OCI-M2 (cell line): ENCODE data around the gene A1CF.
"Not testable (repeated sequence)": the region's sequence is repeated elsewhere in the genome, so short reads cannot be mapped to it uniquely, and the experiment has no call there.

Experiments
- DNase-seq: peaks from one replicate; lab custom pipeline; 2025; ENCODE audit not compliant: unreplicated experiment; lab: John Stamatoyannopoulos, UW

The A1CF gene

DNA sequence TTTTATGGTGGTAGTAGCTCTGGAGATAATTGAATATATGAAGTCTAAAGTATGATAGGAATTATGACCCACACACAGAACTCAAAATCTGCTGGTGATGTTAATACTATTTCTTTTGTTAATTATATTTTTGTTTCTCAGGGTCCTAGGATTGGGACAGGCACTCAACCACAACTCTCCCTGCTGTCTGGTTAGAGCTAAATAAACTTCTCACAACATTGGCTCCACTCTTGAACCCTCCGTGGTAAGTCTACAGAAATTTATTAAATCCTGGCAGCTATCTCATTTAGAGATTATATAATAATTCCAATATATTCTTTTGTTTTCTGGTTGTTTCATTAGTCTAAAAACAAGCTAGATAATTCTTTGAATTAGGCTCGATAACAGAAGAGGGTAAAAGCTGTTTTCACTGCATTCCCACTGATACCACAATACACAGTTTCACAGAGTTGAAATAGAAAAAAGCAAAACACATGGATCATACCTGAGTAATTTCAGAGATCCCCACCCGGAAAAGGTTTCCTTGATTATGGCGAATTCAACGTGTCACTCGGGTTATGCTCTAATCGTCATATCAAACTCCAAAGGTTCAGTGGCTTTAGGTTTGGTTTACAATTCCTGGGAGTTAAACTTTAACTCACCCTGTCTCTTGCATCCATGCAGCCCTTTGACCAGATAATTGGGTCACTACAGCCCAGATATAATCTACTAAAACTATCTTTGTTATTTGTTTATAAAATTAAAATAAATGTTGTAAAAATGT lies at the start of gene A1CF:
A1CF (minus strand) TSS at position 531 of the 763 bp plus-strand sequence. CDS start 25,687 bp downstream, outside the sequence.
- no peak for DNase-seq

DNA sequence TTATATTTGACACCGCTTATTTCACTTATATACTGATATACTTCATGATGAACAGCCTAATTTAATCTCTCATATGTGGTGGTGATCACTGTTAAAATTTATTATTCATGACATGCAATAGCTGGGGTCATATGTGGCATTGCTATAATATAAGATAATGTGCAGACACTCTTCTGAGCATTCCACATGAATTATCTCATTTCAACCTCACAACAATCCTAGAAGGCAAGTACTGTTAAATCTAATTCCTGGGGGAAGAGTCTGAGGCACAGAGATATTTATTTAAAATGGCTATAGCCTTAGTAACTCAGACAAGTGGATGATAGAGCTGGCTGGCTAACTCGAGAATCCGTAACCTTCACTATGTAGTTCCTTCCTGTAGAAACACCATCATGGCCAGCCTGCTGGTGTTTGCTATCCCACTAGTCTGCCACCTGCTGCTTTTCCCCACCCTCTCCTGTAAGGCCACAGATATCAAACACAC lies 46.6 kb upstream of the A1CF start:
- no peak for DNase-seq

DNA sequence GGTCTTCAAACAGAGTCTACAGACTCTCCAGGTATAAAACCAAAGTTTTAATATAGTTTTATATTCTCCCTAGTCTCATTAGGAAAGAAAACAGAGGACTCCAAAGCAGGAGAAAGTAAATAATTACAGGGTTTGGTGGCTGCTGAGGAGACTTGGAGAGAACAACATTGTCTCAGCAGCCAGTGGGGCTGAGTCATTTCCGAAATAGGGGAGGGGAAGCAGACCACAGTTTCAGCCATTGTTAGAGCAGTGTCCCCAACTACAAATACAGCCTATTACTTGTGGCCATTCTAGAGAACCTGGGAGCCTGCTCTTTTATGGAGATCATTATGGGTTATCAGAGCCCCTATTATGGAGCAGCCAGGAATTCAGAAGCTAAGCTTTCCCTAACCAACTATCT lies 44.2 kb upstream of the A1CF start:
- no peak for DNase-seq

- no peak for DNase-seq
These were observed 42.7 kb upstream of the A1CF start for GRCh38 chr10:50928190-50928552.

DNA sequence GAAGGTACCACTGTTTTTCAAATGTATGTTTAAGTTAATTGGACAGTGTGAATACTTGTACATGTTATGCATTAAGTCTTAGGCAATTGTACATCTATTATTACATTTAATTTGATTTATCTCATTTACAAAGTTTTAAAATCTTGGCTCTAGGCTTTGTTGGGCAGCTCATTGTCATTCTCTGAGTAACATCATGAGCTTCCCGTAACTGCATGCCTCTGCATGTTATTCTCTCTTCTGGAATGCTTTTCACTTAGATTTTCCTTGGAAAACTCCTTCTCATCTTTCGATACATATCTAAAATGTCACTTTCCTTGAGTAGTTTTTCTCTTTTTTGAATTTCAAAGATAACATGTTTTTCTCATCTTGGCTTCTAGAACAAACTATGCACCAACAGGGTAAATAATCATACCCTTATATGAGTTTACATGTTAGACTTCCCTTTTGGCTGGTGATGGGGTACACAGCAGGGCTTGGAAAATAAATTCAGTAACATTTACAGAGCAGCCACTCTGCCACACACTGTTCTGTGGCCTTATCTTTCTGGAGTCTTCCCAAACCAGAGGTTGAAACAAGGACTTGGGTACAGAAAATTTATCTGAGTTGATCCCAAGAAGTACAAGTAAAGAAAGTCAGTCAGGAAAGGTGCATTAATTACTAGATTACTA lies 42.2 kb upstream of the A1CF start:
- DNase-seq, result no peak

- not testable (repeated sequence) for DNase-seq
These were observed 38.0 kb upstream of the A1CF start for GRCh38 chr10:50923471-50923870.

DNA sequence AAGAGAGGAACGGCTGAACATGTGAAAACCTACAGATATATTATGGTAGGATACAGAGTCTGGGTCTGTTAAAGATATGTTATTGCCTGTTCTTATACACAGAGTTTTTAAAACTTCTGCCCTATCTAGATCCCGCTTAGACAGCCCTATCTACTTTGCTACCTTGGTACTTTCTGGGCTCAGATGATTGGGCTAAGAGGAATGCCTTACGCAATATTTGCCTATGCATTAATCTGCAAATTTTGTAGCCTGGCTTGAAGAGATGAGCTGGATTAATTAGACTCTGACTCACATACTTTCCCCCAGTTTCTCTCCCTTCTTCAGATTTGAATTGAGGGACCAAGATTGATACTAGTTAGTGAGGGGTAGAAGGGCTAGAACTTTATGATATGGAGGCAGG lies 33.6 kb upstream of the A1CF start:
- DNase-seq, result no peak

GRCh38 chr10:50918529-50918928 lies 33.1 kb upstream of the A1CF start:
- no peak for DNase-seq

- DNase-seq, result no peak
These were observed 32.1 kb upstream of the A1CF start for GRCh38 chr10:50917486-50917885.

- no peak for DNase-seq
These were observed 24.0 kb upstream of the A1CF start for GRCh38 chr10:50909334-50910014.

GRCh38 chr10:50908366-50908765 lies 22.9 kb upstream of the A1CF start:
- no peak for DNase-seq

DNA sequence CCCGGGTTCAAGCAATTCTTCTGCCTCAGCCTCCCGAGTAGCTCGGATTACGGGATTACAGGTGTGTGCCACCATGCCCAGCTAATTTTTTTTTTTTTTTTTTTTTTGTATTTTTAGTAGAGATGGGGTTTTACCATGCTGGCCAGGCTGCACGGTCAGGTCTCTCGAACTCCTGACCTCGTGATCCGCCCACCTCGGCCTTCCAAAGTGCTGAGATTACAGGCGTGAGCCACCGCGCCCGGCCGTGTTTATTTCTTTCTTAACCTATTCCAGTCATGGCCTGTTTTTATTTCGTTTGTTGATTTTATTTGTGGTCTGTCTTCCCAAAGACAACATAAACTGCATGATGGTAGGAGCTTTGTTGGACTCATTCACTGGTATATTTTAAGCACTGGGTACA lies 20.4 kb upstream of the A1CF start:
- DNase-seq, result not testable (repeated sequence)

- no peak for DNase-seq
These were observed 11.3 kb upstream of the A1CF start for GRCh38 chr10:50896721-50897120.

- no peak for DNase-seq
These were observed 8.9 kb upstream of the A1CF start for GRCh38 chr10:50894312-50894711.

GRCh38 chr10:50892467-50892866 lies 7.0 kb upstream of the A1CF start:
- no peak for DNase-seq

GRCh38 chr10:50884302-50884701 lies 1.1 kb downstream of the A1CF start:
- no peak for DNase-seq

- no peak for DNase-seq
These were observed 1.8 kb downstream of the A1CF start for GRCh38 chr10:50883629-50884028.

GRCh38 chr10:50882540-50882983 lies 2.9 kb downstream of the A1CF start:
- DNase-seq, result no peak

- DNase-seq, result not testable (repeated sequence)
These were observed 4.4 kb downstream of the A1CF start for GRCh38 chr10:50881046-50881445.

DNA sequence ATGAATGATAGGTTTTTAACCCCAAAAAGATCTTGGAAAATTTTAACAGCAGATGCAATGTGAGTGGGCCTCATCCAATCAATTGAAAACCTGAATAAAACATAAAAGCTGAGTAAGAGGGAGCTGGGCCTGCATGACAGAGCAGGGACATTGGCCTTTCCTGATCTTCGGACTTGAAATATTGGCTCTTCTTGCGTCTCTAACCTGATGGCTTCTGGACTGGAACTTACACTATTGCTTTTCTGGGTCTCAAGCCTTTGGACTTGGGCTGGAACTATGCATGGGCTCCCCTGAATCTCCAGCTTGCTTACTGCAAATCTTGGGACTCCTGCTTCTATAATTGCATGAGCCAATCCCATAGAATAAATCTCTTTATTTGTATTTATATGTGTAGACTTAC lies 9.0 kb downstream of the A1CF start:
- no peak for DNase-seq

- no peak for DNase-seq
These were observed 10.7 kb downstream of the A1CF start for GRCh38 chr10:50874723-50875122.

- DNase-seq, result no peak
These were observed 19.1 kb downstream of the A1CF start for GRCh38 chr10:50866317-50866716.
